Gastroesophageal sphincter (tissue), 3 donors: Measurements from ENCODE around the gene PUS7.

ENCODE experiments used
- CTCF ChIP-seq, 4 experiments: fragments of 200-600 bp in 2 of 4; fragments of 450-650 bp in 2 of 4; sonication (generic) in 1 of 4; IDR thresholded peaks; one replicate each; pipeline ENCODE4 v1.5.1; 2017 to 2019; ENCODE audit warnings: antibody characterized with exemption in 4 of 4, mild to moderate bottlenecking in 2 of 4, moderate library complexity in 2 of 4
- EP300 ChIP-seq: sonication (generic); formaldehyde crosslinking; IDR thresholded peaks from one replicate; pipeline ENCODE4 v1.6.1; 2017; ENCODE audit warnings: antibody characterized with exemption, mild to moderate bottlenecking
- POLR2A ChIP-seq, 2 donors: fragments of 450-650 bp; IDR thresholded peaks; one replicate each; pipeline ENCODE4 v1.6.1; 2017; ENCODE audit warnings: antibody characterized with exemption in 2 of 2, mild to moderate bottlenecking in 2 of 2, moderate library complexity in 1 of 2

GRCh38 chr7:105530126-105530525, 8.1 kb upstream of the PUS7 start:
- TF ChIP-seq CTCF (IDR thresholded peaks at IDR 0.05): no peak
- TF ChIP-seq POLR2A (IDR thresholded peaks at IDR 0.05): no peak
- no peak for TF ChIP-seq EP300
